Kidney epithelial cell (primary cell): Measurements from ENCODE around the gene TAF1A. TPM values are rescaled to one million over a fixed set of nuclear protein-coding genes. Genes with fewer than 3 reads are reported as not detected.

ENCODE experiments used
- DNase-seq: peaks from one replicate; pipeline ENCODE4 v3.0.0-alpha.2; 2010; ENCODE audit warnings: low read depth
- H3K27me3 ChIP-seq: 2 replicates; pipeline ENCODE4 v1.6.0; 2011; ENCODE audit warnings: low read length; ENCODE audit not compliant: control insufficient read depth, insufficient read depth
- H3K36me3 ChIP-seq: 2 replicates; pipeline ENCODE4 v1.5.1; 2011; ENCODE audit warnings: low read length; ENCODE audit not compliant: control insufficient read depth, insufficient read depth
- H3K4me3 ChIP-seq: 2 replicates; pipeline ENCODE4 v1.5.1; 2011; ENCODE audit warnings: low read depth, mild to moderate bottlenecking, control low read depth, low read length
- total RNA-seq: library from RNA; depleted of rRNA; stranded (reverse); fragments of >200 nt; gene quantifications from 2 replicates; pipeline ENCODE4 v1.2.3, GENCODE V29; 2015
- TF ChIP-seq, protein P1 (sequence below): IDR thresholded peaks from 2 replicates; pipeline ENCODE4 v1.5.1; 2011; ENCODE audit warnings: mild to moderate bottlenecking, moderate library complexity, low read length, control low read depth, inconsistent platforms; ENCODE audit not compliant: insufficient read depth, poor library complexity, severe bottlenecking

The TAF1A gene
- total RNA-seq, 1 donor from 2014 or later: 15.3 TPM

DNA sequence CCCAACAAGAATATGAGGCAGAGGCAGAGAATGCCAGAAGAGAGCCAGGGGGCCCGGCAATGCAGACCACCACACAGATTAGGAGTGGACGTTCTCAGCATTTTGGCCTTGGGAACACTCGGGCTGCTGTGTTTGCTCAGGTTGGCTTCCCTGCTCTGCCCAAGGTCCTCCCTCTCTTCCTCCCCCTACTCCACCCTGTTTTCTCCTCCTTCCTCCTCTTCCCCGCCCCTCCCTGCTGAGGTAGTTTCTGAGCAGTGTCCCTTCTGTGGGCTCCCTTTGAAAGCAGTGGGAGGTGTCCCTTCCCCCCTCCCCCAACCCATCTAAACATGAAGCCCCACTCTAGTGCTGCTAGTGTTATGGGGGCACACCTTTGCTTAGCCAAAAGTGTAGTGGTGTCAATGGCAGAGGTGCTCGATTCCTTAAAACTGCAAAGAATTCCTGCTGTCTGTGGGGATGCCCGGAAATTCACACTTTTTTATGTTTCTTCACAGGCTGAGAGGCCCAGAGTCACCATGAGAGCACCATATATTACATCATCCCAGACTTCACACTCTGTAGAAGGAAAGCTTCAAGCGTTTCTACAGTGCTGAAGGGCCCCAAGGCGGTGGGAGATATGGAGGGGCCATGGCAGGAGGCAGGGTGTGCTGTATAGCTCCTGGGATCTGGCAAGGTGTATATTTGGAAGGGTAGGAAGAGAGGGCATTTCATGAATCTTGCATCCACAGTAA, 41.6 kb downstream of the TAF1A start, which contains the start of gene HHIPL2:
Gene HHIPL2, minus strand, starts transcription at position 161 of the 728 bp plus-strand sequence. Its CDS starts 60 bp downstream, at position 101.
- Histone ChIP-seq H3K36me3 (no peaks in the 10 kb centered on the region), H3K4me3 (no peak within 1 kb of the TSS), H3K27me3 (no peaks in the 10 kb centered on the region)
- TF ChIP-seq, protein P1, sequence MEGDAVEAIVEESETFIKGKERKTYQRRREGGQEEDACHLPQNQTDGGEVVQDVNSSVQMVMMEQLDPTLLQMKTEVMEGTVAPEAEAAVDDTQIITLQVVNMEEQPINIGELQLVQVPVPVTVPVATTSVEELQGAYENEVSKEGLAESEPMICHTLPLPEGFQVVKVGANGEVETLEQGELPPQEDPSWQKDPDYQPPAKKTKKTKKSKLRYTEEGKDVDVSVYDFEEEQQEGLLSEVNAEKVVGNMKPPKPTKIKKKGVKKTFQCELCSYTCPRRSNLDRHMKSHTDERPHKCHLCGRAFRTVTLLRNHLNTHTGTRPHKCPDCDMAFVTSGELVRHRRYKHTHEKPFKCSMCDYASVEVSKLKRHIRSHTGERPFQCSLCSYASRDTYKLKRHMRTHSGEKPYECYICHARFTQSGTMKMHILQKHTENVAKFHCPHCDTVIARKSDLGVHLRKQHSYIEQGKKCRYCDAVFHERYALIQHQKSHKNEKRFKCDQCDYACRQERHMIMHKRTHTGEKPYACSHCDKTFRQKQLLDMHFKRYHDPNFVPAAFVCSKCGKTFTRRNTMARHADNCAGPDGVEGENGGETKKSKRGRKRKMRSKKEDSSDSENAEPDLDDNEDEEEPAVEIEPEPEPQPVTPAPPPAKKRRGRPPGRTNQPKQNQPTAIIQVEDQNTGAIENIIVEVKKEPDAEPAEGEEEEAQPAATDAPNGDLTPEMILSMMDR: no peak
- no peak for DNase-seq

DNA sequence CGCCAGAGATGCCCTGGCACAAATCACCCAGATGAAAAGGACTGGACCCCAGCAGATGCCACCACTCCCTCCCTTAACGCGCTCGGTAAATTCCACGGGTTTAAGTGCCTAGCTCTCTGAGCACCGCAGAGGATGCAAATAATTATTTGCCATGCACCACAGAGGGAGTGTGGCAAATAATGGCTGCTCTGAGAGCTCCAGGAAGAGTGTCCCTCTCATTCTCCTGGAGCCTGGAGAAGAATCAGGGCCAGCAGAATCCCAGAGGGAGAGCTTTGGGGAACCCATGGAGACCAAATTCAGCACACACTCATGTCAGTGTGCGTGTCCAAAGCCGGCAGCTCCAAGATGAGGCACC, 42.5 kb downstream of the TAF1A start:
- H3K4me3 ChIP-seq: no peak overlapping the region
- no peak for DNase-seq
- H3K27me3 ChIP-seq: no peaks in the 10 kb centered on the region
- H3K36me3 ChIP-seq: no peaks in the 10 kb centered on the region
- TF ChIP-seq, protein P1: no peak

GRCh38 chr1:222546548-222547259, 43.0 kb downstream of the TAF1A start:
- TF ChIP-seq, protein P1: no peak
- H3K36me3 ChIP-seq: no peaks in the 10 kb centered on the region
- DNase-seq: peak; percentile 58
- no peak overlapping the region for H3K4me3 ChIP-seq
- no peaks in the 10 kb centered on the region for H3K27me3 ChIP-seq

- TF ChIP-seq, protein P1: no peak
- H3K27me3 ChIP-seq: no peaks in the 10 kb centered on the region
- no peak overlapping the region for H3K4me3 ChIP-seq
- no peaks in the 10 kb centered on the region for H3K36me3 ChIP-seq
- no peak for DNase-seq
Observed at GRCh38 chr1:222546091-222546490, 43.6 kb downstream of the TAF1A start.

DNA sequence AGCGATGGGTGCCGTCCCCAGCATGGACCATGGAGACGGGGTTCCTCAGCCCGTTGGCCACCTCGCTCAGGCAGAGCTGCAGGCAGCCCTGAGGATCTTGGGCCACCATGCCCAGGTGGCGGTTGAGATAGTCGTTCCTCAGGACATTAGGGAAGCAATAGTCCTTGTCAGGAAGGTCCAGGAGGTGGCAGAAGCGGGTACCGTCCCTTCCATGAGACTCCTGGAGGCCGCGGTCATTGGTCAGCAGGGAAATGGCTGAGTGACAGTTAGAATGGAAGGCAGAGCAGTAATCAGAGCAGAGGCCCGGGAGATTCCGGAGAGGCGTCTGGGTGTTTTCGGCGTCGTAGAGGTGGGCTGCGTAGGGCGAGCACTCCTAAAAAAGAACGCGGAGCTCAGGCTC, 45.9 kb downstream of the TAF1A start:
- DNase-seq: no peak
- no peaks in the 10 kb centered on the region for H3K27me3 ChIP-seq
- H3K4me3 ChIP-seq: no peak overlapping the region
- no peaks in the 10 kb centered on the region for H3K36me3 ChIP-seq
- TF ChIP-seq, protein P1: no peak
